ENCODE data around the gene HUS1.

The HUS1 gene

GRCh38 chr7:48017674-48018073 lies 38.3 kb upstream of the HUS1 start:
- no peak overlapping the region for H3K27ac ChIP-seq (ENCODE audit: low read depth, low read length)
- no peak overlapping the region for H3K4me3 ChIP-seq (ENCODE audit: low read length)
- TF ChIP-seq CTCF (IDR thresholded peaks at IDR 0.05; ENCODE audit: low read depth, low read length, poor library complexity, severe bottlenecking) (no peak), EZH2phosphoT487 (IDR thresholded peaks at IDR 0.05; ENCODE audit: borderline replicate concordance, low read length) (no peak)
- H3K9me2 ChIP-seq (replicated peaks; ENCODE audit: control insufficient read depth, low read length), result no peaks in the 10 kb centered on the region
- H3K4me1 ChIP-seq (ENCODE audit: control insufficient read depth, low read length), result no peaks in the 10 kb centered on the region
- H4K20me1 ChIP-seq (ENCODE audit: control insufficient read depth, insufficient read depth, low read depth, low read length), result no peaks in the 10 kb centered on the region
- no peak overlapping the region for H3K4me2 ChIP-seq (ENCODE audit: low read length)
- no peaks in the 10 kb centered on the region for H3K79me2 ChIP-seq (ENCODE audit: control insufficient read depth, low read length)
- no peaks in the 10 kb centered on the region for H3K36me3 ChIP-seq (ENCODE audit: control insufficient read depth, low read length)
- no peaks in the 10 kb centered on the region for H3K9me3 ChIP-seq (ENCODE audit: control insufficient read depth, insufficient read depth, low read length)
- H3K27me3 ChIP-seq (ENCODE audit: control insufficient read depth, low read length), result no peaks in the 10 kb centered on the region
- no peaks in the 10 kb centered on the region for H3F3A ChIP-seq (ENCODE audit: control insufficient read depth, insufficient read depth)

- H3K27me3 ChIP-seq (ENCODE audit: control insufficient read depth, low read length), result no peaks in the 10 kb centered on the region
- no peaks in the 10 kb centered on the region for H4K20me1 ChIP-seq (ENCODE audit: control insufficient read depth, insufficient read depth, low read depth, low read length)
- H3K79me2 ChIP-seq (ENCODE audit: control insufficient read depth, low read length), result no peaks in the 10 kb centered on the region
- no peaks in the 10 kb centered on the region for H3F3A ChIP-seq (ENCODE audit: control insufficient read depth, insufficient read depth)
- H3K9me3 ChIP-seq (ENCODE audit: control insufficient read depth, insufficient read depth, low read length), result no peaks in the 10 kb centered on the region
- H3K36me3 ChIP-seq (ENCODE audit: control insufficient read depth, low read length), result no peaks in the 10 kb centered on the region
- no peak overlapping the region for H3K4me2 ChIP-seq (ENCODE audit: low read length)
- H3K4me1 ChIP-seq (ENCODE audit: control insufficient read depth, low read length), result no peaks in the 10 kb centered on the region
- H3K9me2 ChIP-seq (replicated peaks; ENCODE audit: control insufficient read depth, low read length), result no peaks in the 10 kb centered on the region
- no peak for TF ChIP-seq EZH2phosphoT487 (IDR thresholded peaks at IDR 0.05; ENCODE audit: borderline replicate concordance, low read length)
- H3K27ac ChIP-seq (ENCODE audit: low read depth, low read length), result no peak overlapping the region
- H3K4me3 ChIP-seq (ENCODE audit: low read length), result no peak overlapping the region
Measured at GRCh38 chr7:48016641-48017040, 37.2 kb upstream of the HUS1 start.

- no peaks in the 10 kb centered on the region for H4K20me1 ChIP-seq (ENCODE audit: control insufficient read depth, insufficient read depth, low read depth, low read length)
- H3K4me1 ChIP-seq (ENCODE audit: control insufficient read depth, low read length), result 0 out of 2 replicates have a peak, but pooled peaks cover 4% of the 10 kb centered on the region
- no peaks in the 10 kb centered on the region for H3K79me2 ChIP-seq (ENCODE audit: control insufficient read depth, low read length)
- H3K27me3 ChIP-seq (ENCODE audit: control insufficient read depth, low read length), result no peaks in the 10 kb centered on the region; the same call in 1 of the 2 replicates
- TF ChIP-seq CTCF (IDR thresholded peaks at IDR 0.05; ENCODE audit: low read depth, low read length, poor library complexity, severe bottlenecking) (no peak), EZH2phosphoT487 (IDR thresholded peaks at IDR 0.05; ENCODE audit: borderline replicate concordance, low read length) (no peak)
- H3F3A ChIP-seq (ENCODE audit: control insufficient read depth, insufficient read depth), result no peaks in the 10 kb centered on the region
- no peak overlapping the region for H3K4me3 ChIP-seq (ENCODE audit: low read length)
- H3K9me2 ChIP-seq (replicated peaks; ENCODE audit: control insufficient read depth, low read length), result no peaks in the 10 kb centered on the region
- H3K9me3 ChIP-seq (ENCODE audit: control insufficient read depth, insufficient read depth, low read length), result no peaks in the 10 kb centered on the region
- H3K4me2 ChIP-seq (ENCODE audit: low read length), result no peak overlapping the region
- H3K27ac ChIP-seq (ENCODE audit: low read depth, low read length), result no peak overlapping the region
- H3K36me3 ChIP-seq (ENCODE audit: control insufficient read depth, low read length), result no peaks in the 10 kb centered on the region
Measured at GRCh38 chr7:48011951-48012350, 32.5 kb upstream of the HUS1 start.

GRCh38 chr7:48011323-48011722 lies 31.9 kb upstream of the HUS1 start:
- Histone ChIP-seq H3K27ac (ENCODE audit: low read depth, low read length) (no peak overlapping the region), H3K4me1 (ENCODE audit: control insufficient read depth, low read length) (0 out of 2 replicates have a peak, but pooled peaks cover 4% of the 10 kb centered on the region), H3K36me3 (ENCODE audit: control insufficient read depth, low read length) (no peaks in the 10 kb centered on the region), H3K79me2 (ENCODE audit: control insufficient read depth, low read length) (no peaks in the 10 kb centered on the region), H3K4me2 (ENCODE audit: low read length) (no peak overlapping the region), H3K4me3 (ENCODE audit: low read length) (no peak overlapping the region), H3K27me3 (ENCODE audit: control insufficient read depth, low read length) (no peaks in the 10 kb centered on the region; the same call in 1 of the 2 replicates), H3K9me3 (ENCODE audit: control insufficient read depth, insufficient read depth, low read length) (no peaks in the 10 kb centered on the region), H4K20me1 (ENCODE audit: control insufficient read depth, insufficient read depth, low read depth, low read length) (no peaks in the 10 kb centered on the region), H3K9me2 (replicated peaks; ENCODE audit: control insufficient read depth, low read length) (no peaks in the 10 kb centered on the region), H3F3A (ENCODE audit: control insufficient read depth, insufficient read depth) (no peaks in the 10 kb centered on the region)
- TF ChIP-seq CTCF (IDR thresholded peaks at IDR 0.05; ENCODE audit: low read depth, low read length, poor library complexity, severe bottlenecking) (no peak), EZH2phosphoT487 (IDR thresholded peaks at IDR 0.05; ENCODE audit: borderline replicate concordance, low read length) (no peak)
